GM20431 (cell line): ENCODE results near the gene ZMYM4.

Source experiments
- in situ Hi-C: fragments of 300-500 bp; cut with MseI, MboI; formaldehyde crosslinking; loops from one replicate; pipeline ENCODE4 v1.15.0; 2020; ENCODE audit warnings: low sequenced_read_pairs; ENCODE audit not compliant: unreplicated experiment

Gene ZMYM4

GRCh38 chr1:35390600-35391494 is 122.3 kb downstream of the ZMYM4 start:
- in situ Hi-C loops = no loop called here

GRCh38 chr1:35394386-35394785 is 125.9 kb downstream of the ZMYM4 start:
- in situ Hi-C loops = no loop called here

- in situ Hi-C loops = no loop called here
These were observed 130.2 kb downstream of the ZMYM4 start for GRCh38 chr1:35398739-35399138.

- in situ Hi-C loops = no loop called here
These were observed 132.5 kb downstream of the ZMYM4 start for GRCh38 chr1:35401049-35401448.

- in situ Hi-C loops = no loop called here
These were observed 137.6 kb downstream of the ZMYM4 start for GRCh38 chr1:35406103-35406502.

GRCh38 chr1:35407743-35408142 is 139.2 kb downstream of the ZMYM4 start:
- in situ Hi-C loops = no loop called here

GRCh38 chr1:35408925-35409324 is 140.4 kb downstream of the ZMYM4 start:
- in situ Hi-C loops = no loop called here

GRCh38 chr1:35426097-35426586 is 157.6 kb downstream of the ZMYM4 start:
- in situ Hi-C loops = loop anchor here (25.0 kb wide), 1 partner anchor 311 kb away; no protein-coding TSS in a partner anchor

GRCh38 chr1:35428360-35428759 is 159.9 kb downstream of the ZMYM4 start:
- in situ Hi-C loops = loop anchor here (25.0 kb wide), 1 partner anchor 309 kb away; no protein-coding TSS in a partner anchor

- in situ Hi-C loops = loop anchor here (25.0 kb wide), 1 partner anchor 307 kb away; no protein-coding TSS in a partner anchor
These were observed 162.3 kb downstream of the ZMYM4 start for GRCh38 chr1:35430762-35431161.

GRCh38 chr1:35431173-35431599 is 162.7 kb downstream of the ZMYM4 start:
- in situ Hi-C loops = loop anchor here (25.0 kb wide), 1 partner anchor 306 kb away; no protein-coding TSS in a partner anchor

GRCh38 chr1:35432231-35432630 is 163.7 kb downstream of the ZMYM4 start:
- in situ Hi-C loops = loop anchor here (25.0 kb wide), 1 partner anchor 305 kb away; no protein-coding TSS in a partner anchor

- in situ Hi-C loops = loop anchor here (25.0 kb wide), 1 partner anchor 304 kb away; no protein-coding TSS in a partner anchor
These were observed 165.2 kb downstream of the ZMYM4 start for GRCh38 chr1:35433714-35434113.

- in situ Hi-C loops = loop anchor here (25.0 kb wide), 1 partner anchor 303 kb away; no protein-coding TSS in a partner anchor
These were observed 166.2 kb downstream of the ZMYM4 start for GRCh38 chr1:35434703-35435102.

GRCh38 chr1:35436078-35436477 is 167.6 kb downstream of the ZMYM4 start:
- in situ Hi-C loops = loop anchor here (25.0 kb wide), 1 partner anchor 301 kb away; no protein-coding TSS in a partner anchor

GRCh38 chr1:35437200-35437599 is 168.7 kb downstream of the ZMYM4 start:
- in situ Hi-C loops = loop anchor here (25.0 kb wide), 1 partner anchor 300 kb away; no protein-coding TSS in a partner anchor

GRCh38 chr1:35439626-35440025 is 171.1 kb downstream of the ZMYM4 start:
- in situ Hi-C loops = loop anchor here (25.0 kb wide), 1 partner anchor 298 kb away; no protein-coding TSS in a partner anchor

GRCh38 chr1:35441926-35442579 is 173.5 kb downstream of the ZMYM4 start:
- in situ Hi-C loops = loop anchor here (25.0 kb wide), 1 partner anchor 295 kb away; no protein-coding TSS in a partner anchor

- in situ Hi-C loops = loop anchor here (25.0 kb wide), 1 partner anchor 295 kb away; no protein-coding TSS in a partner anchor
These were observed 174.2 kb downstream of the ZMYM4 start for GRCh38 chr1:35442734-35443133.
